ENCODE results near the gene TMEM26.

- no peak for TF ChIP-seq CTCF (conservative IDR thresholded peaks at IDR 0.05; ENCODE audit: low read length)
- TF ChIP-seq EZH2phosphoT487 (IDR thresholded peaks at IDR 0.05; ENCODE audit: borderline replicate concordance), result no peak
Measured at GRCh38 chr10:61465171-61465496, 12.0 kb upstream of the TMEM26 start.
